Gastroesophageal sphincter (tissue), 4 donors: Measurements from ENCODE around the gene LRRTM3. TPM values are rescaled to one million over a fixed set of nuclear protein-coding genes. Genes with fewer than 3 reads are reported as not detected.

Source experiments
- ATAC-seq: fragments of 150-250 bp; one replicate; pipeline ENCODE4 v1.9.1; 2016; ENCODE audit warnings: mild to moderate bottlenecking, moderate library complexity
- H3K27ac ChIP-seq, 4 donors: fragments of 200-600 bp; sonication (generic) in 3 of 4; 1 replicate in 3 of 4; 2 replicates in 1 of 4; pipeline ENCODE4 v1.5.1; 2016 to 2019
- H3K27me3 ChIP-seq: fragments of 200-600 bp; sonication (generic); one replicate; pipeline ENCODE4 v1.5.1; 2019
- H3K36me3 ChIP-seq, 2 donors: fragments of 200-600 bp; sonication (generic); one replicate each; pipeline ENCODE4 v1.5.1; 2019; ENCODE audit warnings: control low read depth in 1 of 2
- H3K4me1 ChIP-seq, 3 donors: fragments of 200-600 bp; sonication (generic); 1 replicate in 2 of 3; 2 replicates in 1 of 3; pipeline ENCODE4 v1.5.1; 2016 to 2019; ENCODE audit warnings: control low read depth in 2 of 3
- H3K4me3 ChIP-seq, 2 donors: fragments of 200-600 bp; sonication (generic); one replicate each; pipeline ENCODE4 v1.5.1; 2019; ENCODE audit warnings: mild to moderate bottlenecking in 1 of 2, moderate library complexity in 1 of 2
- H3K9me3 ChIP-seq, 3 donors: fragments of 200-600 bp; sonication (generic); one replicate each; pipeline ENCODE4 v1.5.1; 2017 to 2019; ENCODE audit warnings: control low read depth in 2 of 3
- EP300 ChIP-seq: sonication (generic); formaldehyde crosslinking; IDR thresholded peaks from one replicate; pipeline ENCODE4 v1.6.1; 2017; ENCODE audit warnings: antibody characterized with exemption, mild to moderate bottlenecking
- POLR2A ChIP-seq, 2 donors: fragments of 450-650 bp; IDR thresholded peaks; one replicate each; pipeline ENCODE4 v1.6.1; 2017; ENCODE audit warnings: antibody characterized with exemption in 2 of 2, mild to moderate bottlenecking in 2 of 2, moderate library complexity in 1 of 2
- POLR2AphosphoS5 ChIP-seq: sonication (generic); formaldehyde crosslinking; IDR thresholded peaks from one replicate; pipeline ENCODE4 v1.6.1; 2017; ENCODE audit warnings: antibody characterized with exemption
- WGBS, 2 donors: methylation state at CpG; one replicate each; pipeline ENCODE4 v1.1.5; 2018; ENCODE audit warnings: low coverage in 1 of 2; 5-methylcytosine and 5-hydroxymethylcytosine counted together
- total RNA-seq, 4 donors: library from RNA; depleted of rRNA; stranded (reverse); fragments of >200 nt; gene quantifications; one replicate each; pipeline ENCODE4 v1.1.0, GENCODE V29; 2016
- TF ChIP-seq, protein P1 (sequence below), 4 experiments: fragments of 200-600 bp in 2 of 4; fragments of 450-650 bp in 2 of 4; sonication (generic) in 1 of 4; IDR thresholded peaks; one replicate each; pipeline ENCODE4 v1.5.1; 2017 to 2019; ENCODE audit warnings: antibody characterized with exemption in 4 of 4, mild to moderate bottlenecking in 2 of 4, moderate library complexity in 2 of 4

LRRTM3 gene
- total RNA-seq, 4 donors from 2014 or later: 0.16 to 0.35 (median 0.20) TPM; not detected in 1

DNA sequence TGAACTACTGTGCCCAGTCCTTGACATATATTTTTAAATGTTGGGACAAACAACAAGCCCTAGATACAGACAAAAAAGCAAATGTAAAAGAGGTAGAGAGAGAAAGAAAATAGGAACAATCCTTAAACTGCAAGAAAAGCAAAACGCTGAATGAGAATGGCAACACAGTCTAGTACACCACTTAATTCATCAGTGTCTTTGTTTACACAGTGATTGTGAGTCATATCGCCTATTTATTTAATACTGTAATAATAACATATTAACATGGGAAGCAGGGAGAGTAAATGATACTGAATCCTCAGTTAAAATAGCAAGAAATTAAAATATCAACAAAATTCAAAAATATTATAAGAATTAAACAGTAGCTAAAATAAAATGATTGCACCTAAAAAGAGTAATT is 9.8 kb upstream of the LRRTM3 start:
- no peak overlapping the region for H3K27ac ChIP-seq
- H3K27me3 ChIP-seq: no peaks in the 10 kb centered on the region
- no peak overlapping the region for H3K4me3 ChIP-seq
- no peaks in the 10 kb centered on the region for H3K4me1 ChIP-seq
- 83 to 89% methylated on average over 2 of the region's 2 CpGs for WGBS, 2 donors
- TF ChIP-seq POLR2A (IDR thresholded peaks at IDR 0.05) (no peak), POLR2AphosphoS5 (no peak), EP300 (no peak)
- TF ChIP-seq, protein P1, sequence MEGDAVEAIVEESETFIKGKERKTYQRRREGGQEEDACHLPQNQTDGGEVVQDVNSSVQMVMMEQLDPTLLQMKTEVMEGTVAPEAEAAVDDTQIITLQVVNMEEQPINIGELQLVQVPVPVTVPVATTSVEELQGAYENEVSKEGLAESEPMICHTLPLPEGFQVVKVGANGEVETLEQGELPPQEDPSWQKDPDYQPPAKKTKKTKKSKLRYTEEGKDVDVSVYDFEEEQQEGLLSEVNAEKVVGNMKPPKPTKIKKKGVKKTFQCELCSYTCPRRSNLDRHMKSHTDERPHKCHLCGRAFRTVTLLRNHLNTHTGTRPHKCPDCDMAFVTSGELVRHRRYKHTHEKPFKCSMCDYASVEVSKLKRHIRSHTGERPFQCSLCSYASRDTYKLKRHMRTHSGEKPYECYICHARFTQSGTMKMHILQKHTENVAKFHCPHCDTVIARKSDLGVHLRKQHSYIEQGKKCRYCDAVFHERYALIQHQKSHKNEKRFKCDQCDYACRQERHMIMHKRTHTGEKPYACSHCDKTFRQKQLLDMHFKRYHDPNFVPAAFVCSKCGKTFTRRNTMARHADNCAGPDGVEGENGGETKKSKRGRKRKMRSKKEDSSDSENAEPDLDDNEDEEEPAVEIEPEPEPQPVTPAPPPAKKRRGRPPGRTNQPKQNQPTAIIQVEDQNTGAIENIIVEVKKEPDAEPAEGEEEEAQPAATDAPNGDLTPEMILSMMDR (IDR thresholded peaks at IDR 0.05): no peak
- no peaks in the 10 kb centered on the region for H3K9me3 ChIP-seq
- ATAC-seq: no peak
- H3K36me3 ChIP-seq: no peaks in the 10 kb centered on the region

DNA sequence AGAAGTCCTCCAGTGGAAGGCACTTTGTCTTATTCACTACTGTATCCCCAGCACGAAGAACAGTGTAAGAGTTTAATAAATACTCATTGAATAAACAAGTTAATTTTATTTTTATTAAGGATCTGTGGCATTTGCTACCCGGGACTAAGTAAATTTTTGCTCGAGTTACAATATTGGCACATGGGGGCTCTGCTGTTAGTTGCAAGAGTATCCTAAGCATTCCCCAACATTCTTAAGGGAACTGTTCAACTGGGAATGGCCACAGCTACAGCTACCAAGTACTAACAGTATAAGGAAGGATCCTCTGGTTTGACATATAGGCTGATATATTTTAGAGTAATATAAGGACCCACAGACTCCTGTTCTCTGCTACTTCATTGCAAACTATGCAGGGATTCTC is 8.7 kb upstream of the LRRTM3 start:
- Histone ChIP-seq H3K4me1 (no peaks in the 10 kb centered on the region), H3K4me3 (no peak overlapping the region), H3K9me3 (no peaks in the 10 kb centered on the region), H3K36me3 (no peaks in the 10 kb centered on the region), H3K27ac (no peak overlapping the region), H3K27me3 (no peaks in the 10 kb centered on the region)
- WGBS, 2 donors: 37 to 76% methylated on average over 3 of the region's 3 CpGs
- TF ChIP-seq POLR2A (IDR thresholded peaks at IDR 0.05) (no peak), EP300 (no peak), POLR2AphosphoS5 (no peak)
- TF ChIP-seq, protein P1 (IDR thresholded peaks at IDR 0.05): no peak
- no peak for ATAC-seq

DNA sequence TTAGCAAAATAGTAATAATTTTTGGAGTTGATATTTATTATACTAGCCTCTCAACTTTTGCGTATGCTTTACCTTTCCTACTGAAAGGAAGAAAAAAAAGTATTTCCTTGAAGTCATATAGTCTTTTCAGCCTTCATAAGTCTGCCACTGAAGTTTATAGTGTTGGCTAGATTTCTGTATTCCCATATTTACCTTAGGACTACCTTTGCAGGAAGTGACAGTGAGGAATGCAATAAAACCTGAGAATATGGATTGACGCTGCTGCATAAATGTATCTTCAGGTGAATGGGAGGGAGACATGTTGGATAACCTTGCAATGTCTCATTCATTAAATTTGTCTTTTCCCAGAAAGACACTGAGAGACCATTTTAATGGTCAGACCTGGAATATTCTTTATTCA is 6.6 kb upstream of the LRRTM3 start:
- no peak overlapping the region for H3K4me3 ChIP-seq
- H3K9me3 ChIP-seq: no peaks in the 10 kb centered on the region
- ATAC-seq: no peak
- no peak for TF ChIP-seq POLR2AphosphoS5
- TF ChIP-seq, protein P1 (IDR thresholded peaks at IDR 0.05): no peak
- no peak for TF ChIP-seq POLR2A (IDR thresholded peaks at IDR 0.05)
- no peak for TF ChIP-seq EP300
- H3K36me3 ChIP-seq: no peaks in the 10 kb centered on the region
- H3K27ac ChIP-seq: no peak overlapping the region
- WGBS, 2 donors: 80 to 91% methylated on average over 2 of the region's 2 CpGs
- no peaks in the 10 kb centered on the region for H3K4me1 ChIP-seq
- H3K27me3 ChIP-seq: no peaks in the 10 kb centered on the region

DNA sequence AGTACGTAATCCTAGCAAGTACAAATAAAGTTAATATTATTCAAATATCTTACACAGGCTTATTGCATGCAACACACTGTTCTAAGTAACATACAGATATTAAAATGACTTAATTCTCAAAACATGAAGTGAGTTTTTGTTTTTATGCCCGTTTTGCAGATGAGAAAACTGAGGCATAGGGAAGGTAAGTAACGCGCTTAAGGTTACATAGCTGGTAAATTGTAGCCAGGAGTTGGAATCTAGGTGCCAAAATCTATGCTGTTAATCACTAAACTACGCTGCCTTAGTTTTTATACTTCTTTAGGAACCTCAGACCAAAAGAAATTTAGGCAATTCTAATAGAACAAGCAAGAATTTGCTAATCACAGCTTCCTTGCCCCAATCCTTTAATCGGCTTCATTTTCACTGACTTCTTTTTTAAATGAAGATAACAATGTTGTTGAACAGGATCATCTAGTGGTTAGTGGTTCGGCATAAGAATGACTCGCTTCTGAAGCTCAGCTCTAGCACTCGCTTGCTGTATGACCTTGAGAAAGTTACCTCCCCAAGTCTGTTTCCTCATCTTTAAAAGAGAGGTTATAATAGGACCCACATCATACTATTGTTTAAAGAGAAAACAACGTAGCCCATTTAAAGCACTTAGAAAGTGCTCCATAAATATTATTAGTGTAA is 1.0 kb upstream of the LRRTM3 start:
- H3K27me3 ChIP-seq: peaks cover 31% of the 10 kb centered on the region
- H3K9me3 ChIP-seq: no peaks in the 10 kb centered on the region
- no peak overlapping the region for H3K27ac ChIP-seq
- no peak for ATAC-seq
- 81 to 83% methylated on average over 10 of the region's 10 CpGs for WGBS, 2 donors
- no peak overlapping the region for H3K4me3 ChIP-seq
- no peaks in the 10 kb centered on the region for H3K36me3 ChIP-seq
- peaks cover 0 to 12% (median 9%) of the 10 kb centered on the region in 3 donors for H3K4me1 ChIP-seq
- TF ChIP-seq EP300: no peak
- TF ChIP-seq POLR2AphosphoS5: no peak
- TF ChIP-seq, protein P1 (IDR thresholded peaks at IDR 0.05): no peak
- no peak for TF ChIP-seq POLR2A (IDR thresholded peaks at IDR 0.05)

DNA sequence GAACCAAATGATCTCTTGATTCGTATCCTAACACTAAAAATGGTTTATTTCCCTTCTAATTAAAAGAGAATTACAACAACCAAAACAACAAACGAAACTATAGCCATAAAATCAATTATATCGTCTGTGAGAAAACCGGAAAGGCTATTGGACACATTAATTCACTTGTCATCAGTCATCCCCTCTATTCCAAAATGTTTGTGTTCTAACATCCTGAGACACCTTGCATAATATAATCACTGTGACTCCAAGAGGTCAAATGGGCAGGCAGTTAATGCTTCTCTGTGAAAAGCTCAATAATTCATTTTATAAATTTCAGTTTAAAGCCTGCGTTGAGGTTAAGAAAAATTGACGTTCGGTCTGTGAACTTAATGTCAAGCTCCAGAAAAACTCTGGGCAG is 463 bp upstream of the LRRTM3 start:
- Histone ChIP-seq H3K4me1 (peaks cover 0 to 12% (median 9%) of the 10 kb centered on the region in 3 donors), H3K4me3 (no peak overlapping the region), H3K27ac (no peak overlapping the region), H3K27me3 (peaks cover 34% of the 10 kb centered on the region), H3K9me3 (no peaks in the 10 kb centered on the region), H3K36me3 (no peaks in the 10 kb centered on the region)
- TF ChIP-seq EP300 (no peak), POLR2AphosphoS5 (no peak), POLR2A (IDR thresholded peaks at IDR 0.05) (no peak)
- TF ChIP-seq, protein P1 (IDR thresholded peaks at IDR 0.05): no peak
- ATAC-seq: no peak
- 30 to 38% methylated on average over 7 of the region's 7 CpGs for WGBS, 2 donors
